ENCODE results near the gene GRAMD1A. TPM values are rescaled to one million over a fixed set of nuclear protein-coding genes. Genes with fewer than 3 reads are reported as not detected.
A peak's percentile ranks its signal among the peaks of the same experiment; 100 is the strongest.
"Not testable (repeated sequence)": the region's sequence is repeated elsewhere in the genome, so short reads cannot be mapped to it uniquely, and the experiment has no call there.

The GRAMD1A gene
- total and polyA plus RNA-seq, 12 donors, result 19.5 to 49.4 (median 31.8) TPM

DNA sequence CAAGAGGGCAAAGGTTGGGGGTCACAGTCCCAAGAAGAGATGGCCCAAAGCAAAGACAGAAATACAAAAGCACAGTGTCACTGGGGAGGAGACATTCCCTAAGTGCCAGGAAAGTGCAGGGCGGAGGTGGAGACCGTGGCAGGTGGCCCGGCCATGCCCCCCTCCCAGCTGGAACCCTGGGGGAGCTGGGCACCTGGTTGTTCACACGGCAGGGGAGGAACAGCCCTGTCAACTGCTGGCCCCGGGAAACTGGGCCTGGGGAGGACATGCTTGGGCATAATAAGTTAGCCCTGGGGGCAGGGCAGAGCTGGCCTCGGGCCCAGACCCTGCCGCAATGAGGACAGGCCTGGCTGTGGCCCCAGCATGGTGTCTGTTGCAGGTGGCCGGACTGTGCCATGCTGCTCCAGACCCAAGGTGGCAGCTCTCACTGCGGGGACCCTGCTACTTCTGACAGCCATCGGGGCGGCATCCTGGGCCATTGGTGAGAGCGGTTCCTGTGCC lies 48.8 kb downstream of the GRAMD1A start:
- Histone ChIP-seq H3K27me3 (no peaks in the 10 kb centered on the region), H3K4me1 (peaks cover 0 to 24% (median 9%) of the 10 kb centered on the region in 9 donors), H3K27ac (peak overlapping the region in 9 of 10 donors; percentile 44 to 81 (median 68)), H3K9me3 (no peaks in the 10 kb centered on the region), H3K36me3 (no peaks in the 10 kb centered on the region), H3K4me3 (no peak overlapping the region)
- DNase-seq (peak; percentile 54 to 70), ATAC-seq (peak; percentile 32 to 94 (median 87))
- TF ChIP-seq CTCF (IDR thresholded peaks at IDR 0.05), result no peak
- intact Hi-C loops (cut with DNase I), result loop anchor here in 1 of 10 donors (5.0 kb wide), 1 partner anchor 38 kb away; no protein-coding TSS in a partner anchor
- WGBS, 2 donors, result 37 to 38% methylated on average over 12 of the region's 12 CpGs

GRCh38 chr19:35049456-35049855 lies 49.3 kb downstream of the GRAMD1A start:
- TF ChIP-seq CTCF (IDR thresholded peaks at IDR 0.05), result no peak
- H3K36me3 ChIP-seq, result no peaks in the 10 kb centered on the region
- H3K9me3 ChIP-seq, result no peaks in the 10 kb centered on the region
- DNase-seq, result no peak
- ATAC-seq, result no peak
- WGBS, 2 donors, result 64 to 70% methylated on average over 5 of the region's 5 CpGs
- no peak overlapping the region for H3K4me3 ChIP-seq
- H3K4me1 ChIP-seq, result peaks cover 0 to 19% (median 9%) of the 10 kb centered on the region in 9 donors
- no peaks in the 10 kb centered on the region for H3K27me3 ChIP-seq
- intact Hi-C loops (cut with DNase I), result loop anchor here in 1 of 10 donors (5.0 kb wide), 1 partner anchor 38 kb away; no protein-coding TSS in a partner anchor
- peak overlapping the region in 8 of 10 donors; percentile 44 to 81 (median 70) for H3K27ac ChIP-seq

GRCh38 chr19:35050662-35051061 lies 50.5 kb downstream of the GRAMD1A start:
- not testable (repeated sequence) for H3K36me3 ChIP-seq, ATAC-seq, DNase-seq, H3K4me3 ChIP-seq, H3K27ac ChIP-seq, H3K9me3 ChIP-seq, H3K27me3 ChIP-seq
- WGBS, 2 donors, result 91 to 95% methylated on average over 2 of the region's 2 CpGs
- intact Hi-C loops (cut with DNase I), result loop anchor here in 1 of 10 donors (5.0 kb wide), 1 partner anchor 37 kb away; no protein-coding TSS in a partner anchor
- H3K4me1 ChIP-seq, result peaks cover 0 to 19% (median 9%) of the 10 kb centered on the region in 9 donors

- peaks cover 0 to 19% (median 9%) of the 10 kb centered on the region in 9 donors for H3K4me1 ChIP-seq
- not testable (repeated sequence) for DNase-seq, ATAC-seq, H3K27me3 ChIP-seq, H3K27ac ChIP-seq, H3K9me3 ChIP-seq, H3K36me3 ChIP-seq, H3K4me3 ChIP-seq
- intact Hi-C loops (cut with DNase I), result loop anchor here in 1 of 10 donors (5.0 kb wide), 1 partner anchor 36 kb away; no protein-coding TSS in a partner anchor
- 96% methylated on average over 4 of the region's 4 CpGs for WGBS, 2 donors
These were observed 51.1 kb downstream of the GRAMD1A start for GRCh38 chr19:35051268-35051667.

DNA sequence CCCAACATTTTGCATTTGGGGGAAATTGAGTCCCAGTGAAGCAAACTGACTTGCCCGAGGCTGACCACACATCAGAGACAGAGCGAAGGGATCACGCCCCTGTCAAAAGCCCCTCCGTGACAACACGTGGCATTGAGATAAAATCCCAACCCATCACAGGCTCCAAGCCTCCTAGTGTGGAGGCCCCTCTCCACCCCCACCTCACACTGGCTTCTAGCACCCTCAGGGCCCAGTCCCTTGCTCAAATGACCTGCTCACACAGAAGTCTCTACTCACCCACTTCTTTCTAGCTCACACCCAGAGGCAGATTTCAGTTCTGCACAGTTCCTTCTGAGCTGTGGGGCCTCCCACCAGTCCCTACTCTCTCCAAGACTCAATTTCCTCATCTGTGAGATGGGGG lies 51.7 kb downstream of the GRAMD1A start:
- Histone ChIP-seq H3K27ac (no peak overlapping the region), H3K9me3 (no peaks in the 10 kb centered on the region), H3K27me3 (peaks cover 0 to 7% (median 0%) of the 10 kb centered on the region in 7 donors), H3K36me3 (no peaks in the 10 kb centered on the region), H3K4me3 (no peak overlapping the region), H3K4me1 (peaks cover 0 to 19% (median 9%) of the 10 kb centered on the region in 9 donors)
- WGBS, 2 donors, result 83% methylated on average over 5 of the region's 5 CpGs
- intact Hi-C loops (cut with DNase I), result loop anchor here in 1 of 10 donors (5.0 kb wide), 1 partner anchor 36 kb away; no protein-coding TSS in a partner anchor
- ATAC-seq (no peak), DNase-seq (no peak)
- TF ChIP-seq CTCF (IDR thresholded peaks at IDR 0.05), result no peak

All from heart right ventricle (tissue), 16 donors.